ENCODE measurements around the gene FAM53B. TPM values are rescaled to one million over a fixed set of nuclear protein-coding genes. Genes with fewer than 3 reads are reported as not detected.

The FAM53B gene
- polyA plus RNA-seq, 1 of the 3 experiments (the other 2 are of a cell fraction), result 5.6 TPM

DNA sequence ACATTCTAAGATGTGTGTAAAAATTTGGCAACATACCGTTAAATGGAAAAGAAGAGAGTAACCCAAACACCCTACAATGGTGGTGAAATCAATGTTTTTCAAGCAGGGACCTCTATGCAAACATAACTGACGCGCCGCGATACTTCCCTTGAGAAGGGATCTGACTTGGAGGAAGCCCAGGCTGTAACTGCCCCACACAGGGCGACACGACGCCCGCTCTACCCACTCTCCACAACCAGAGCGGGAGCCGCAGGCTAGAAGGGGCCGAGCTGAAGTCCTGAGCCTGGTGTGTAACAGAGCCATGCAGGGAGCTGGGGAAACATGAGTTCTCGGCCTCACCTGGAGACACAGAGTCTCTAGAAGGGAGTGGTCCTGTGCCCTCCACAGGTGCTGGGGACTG is 120.2 kb downstream of the FAM53B start:
- no peak overlapping the region for H2AFZ ChIP-seq (ENCODE audit: low read depth)
- no peaks in the 10 kb centered on the region for H3F3A ChIP-seq (replicated peaks; ENCODE audit: insufficient read depth)
- H3K79me2 ChIP-seq (ENCODE audit: insufficient read depth), result no peaks in the 10 kb centered on the region
- no peak overlapping the region for H3K27ac ChIP-seq (ENCODE audit: low read depth in 2 of 2, low read length in 1 of 2)
- TF ChIP-seq NRF1 (IDR thresholded peaks at IDR 0.05; ENCODE audit: low read depth, low read length) (no peak), MXI1 (IDR thresholded peaks at IDR 0.05; ENCODE audit: low read depth, low read length) (no peak), TEAD4 (IDR thresholded peaks at IDR 0.05; ENCODE audit: borderline replicate concordance, insufficient read depth) (no peak)
- H3K9ac ChIP-seq, result no peak overlapping the region
- no peak for DNase-seq
- POLR2A ChIA-PET, result no interaction called here
- peaks cover 0 to 25% of the 10 kb centered on the region in 2 experiments; a peak in 1 of 4 replicates for H3K4me1 ChIP-seq (ENCODE audit: control insufficient read depth in 1 of 2, insufficient read depth in 2 of 2, low read depth in 1 of 2, low read length in 1 of 2)
- peaks cover 0 to 4% of the 10 kb centered on the region in 2 experiments for H3K36me3 ChIP-seq (replicated peaks in 1 of 2; ENCODE audit: control insufficient read depth in 1 of 2, insufficient read depth in 2 of 2, low read length in 1 of 2)
- H3K4me3 ChIP-seq (ENCODE audit: low read depth in 2 of 2, low read length in 1 of 2), result no peak overlapping the region
- no peaks in the 10 kb centered on the region for H3K9me3 ChIP-seq
- CTCF ChIA-PET, result interaction anchor here (0.8 to 1.1 kb wide), 2 partner anchors 9 to 117 kb away, joined by 3 read pairs; no protein-coding TSS in a partner anchor
- H3K9me2 ChIP-seq, result no peaks in the 10 kb centered on the region
- H4K20me1 ChIP-seq (ENCODE audit: insufficient read depth), result no peaks in the 10 kb centered on the region
- 99% methylated on average over 13 of the region's 13 CpGs for WGBS (ENCODE audit: low lambda C conversion rate)
- no peaks in the 10 kb centered on the region for H3K27me3 ChIP-seq (ENCODE audit: insufficient read depth)
- H3K4me2 ChIP-seq, result no peak overlapping the region

GRCh38 chr10:124622866-124623536 is 121.2 kb downstream of the FAM53B start:
- TF ChIP-seq SMC3 (IDR thresholded peaks at IDR 0.05; ENCODE audit: low read depth, low read length) (no peak), RFX5 (IDR thresholded peaks at IDR 0.05; ENCODE audit: low read length) (no peak), MXI1 (IDR thresholded peaks at IDR 0.05; ENCODE audit: low read depth, low read length) (no peak), NRF1 (IDR thresholded peaks at IDR 0.05; ENCODE audit: low read depth, low read length) (no peak), EP300 (IDR thresholded peaks at IDR 0.05; ENCODE audit: borderline replicate concordance in 1 of 2, low read depth in 1 of 2, low read length in 1 of 2) (no peak), TEAD4 (IDR thresholded peaks at IDR 0.05; ENCODE audit: borderline replicate concordance, insufficient read depth) (no peak), SIN3A (IDR thresholded peaks at IDR 0.05; ENCODE audit: borderline replicate concordance, low read depth, low read length) (no peak), RXRA (IDR thresholded peaks at IDR 0.05; ENCODE audit: borderline replicate concordance, low read depth) (no peak), POLR2AphosphoS5 (IDR thresholded peaks at IDR 0.05; ENCODE audit: low read depth, low read length) (no peak), RAD21 (IDR thresholded peaks at IDR 0.05; ENCODE audit: low read length) (no peak), PBX3 (IDR thresholded peaks at IDR 0.05) (no peak), JUND (IDR thresholded peaks at IDR 0.05) (no peak), FOXM1 (IDR thresholded peaks at IDR 0.05; ENCODE audit: low read depth) (no peak), FOXJ3 (CRISPR knock-in tag; IDR thresholded peaks at IDR 0.05) (no peak), NFIC (IDR thresholded peaks at IDR 0.05; ENCODE audit: borderline replicate concordance) (no peak), TAF1 (IDR thresholded peaks at IDR 0.05; ENCODE audit: borderline replicate concordance, low read depth, low read length) (no peak), EZH2phosphoT487 (IDR thresholded peaks at IDR 0.05; ENCODE audit: borderline replicate concordance, low read depth) (no peak), ELF1 (IDR thresholded peaks at IDR 0.05) (no peak)
- TF ChIP-seq, protein P1, sequence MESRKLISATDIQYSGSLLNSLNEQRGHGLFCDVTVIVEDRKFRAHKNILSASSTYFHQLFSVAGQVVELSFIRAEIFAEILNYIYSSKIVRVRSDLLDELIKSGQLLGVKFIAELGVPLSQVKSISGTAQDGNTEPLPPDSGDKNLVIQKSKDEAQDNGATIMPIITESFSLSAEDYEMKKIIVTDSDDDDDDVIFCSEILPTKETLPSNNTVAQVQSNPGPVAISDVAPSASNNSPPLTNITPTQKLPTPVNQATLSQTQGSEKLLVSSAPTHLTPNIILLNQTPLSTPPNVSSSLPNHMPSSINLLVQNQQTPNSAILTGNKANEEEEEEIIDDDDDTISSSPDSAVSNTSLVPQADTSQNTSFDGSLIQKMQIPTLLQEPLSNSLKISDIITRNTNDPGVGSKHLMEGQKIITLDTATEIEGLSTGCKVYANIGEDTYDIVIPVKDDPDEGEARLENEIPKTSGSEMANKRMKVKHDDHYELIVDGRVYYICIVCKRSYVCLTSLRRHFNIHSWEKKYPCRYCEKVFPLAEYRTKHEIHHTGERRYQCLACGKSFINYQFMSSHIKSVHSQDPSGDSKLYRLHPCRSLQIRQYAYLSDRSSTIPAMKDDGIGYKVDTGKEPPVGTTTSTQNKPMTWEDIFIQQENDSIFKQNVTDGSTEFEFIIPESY (IDR thresholded peaks at IDR 0.05; ENCODE audit: borderline replicate concordance, low read depth), result no peak
- TF ChIP-seq, protein P2, sequence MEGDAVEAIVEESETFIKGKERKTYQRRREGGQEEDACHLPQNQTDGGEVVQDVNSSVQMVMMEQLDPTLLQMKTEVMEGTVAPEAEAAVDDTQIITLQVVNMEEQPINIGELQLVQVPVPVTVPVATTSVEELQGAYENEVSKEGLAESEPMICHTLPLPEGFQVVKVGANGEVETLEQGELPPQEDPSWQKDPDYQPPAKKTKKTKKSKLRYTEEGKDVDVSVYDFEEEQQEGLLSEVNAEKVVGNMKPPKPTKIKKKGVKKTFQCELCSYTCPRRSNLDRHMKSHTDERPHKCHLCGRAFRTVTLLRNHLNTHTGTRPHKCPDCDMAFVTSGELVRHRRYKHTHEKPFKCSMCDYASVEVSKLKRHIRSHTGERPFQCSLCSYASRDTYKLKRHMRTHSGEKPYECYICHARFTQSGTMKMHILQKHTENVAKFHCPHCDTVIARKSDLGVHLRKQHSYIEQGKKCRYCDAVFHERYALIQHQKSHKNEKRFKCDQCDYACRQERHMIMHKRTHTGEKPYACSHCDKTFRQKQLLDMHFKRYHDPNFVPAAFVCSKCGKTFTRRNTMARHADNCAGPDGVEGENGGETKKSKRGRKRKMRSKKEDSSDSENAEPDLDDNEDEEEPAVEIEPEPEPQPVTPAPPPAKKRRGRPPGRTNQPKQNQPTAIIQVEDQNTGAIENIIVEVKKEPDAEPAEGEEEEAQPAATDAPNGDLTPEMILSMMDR (IDR thresholded peaks at IDR 0.05), result no peak
- Histone ChIP-seq H3K36me3 (replicated peaks in 1 of 2; ENCODE audit: control insufficient read depth in 1 of 2, insufficient read depth in 2 of 2, low read length in 1 of 2) (peaks cover 0 to 10% of the 10 kb centered on the region in 2 experiments), H4K20me1 (ENCODE audit: insufficient read depth) (no peaks in the 10 kb centered on the region), H3K9me2 (no peaks in the 10 kb centered on the region), H3F3A (replicated peaks; ENCODE audit: insufficient read depth) (no peaks in the 10 kb centered on the region), H3K79me2 (ENCODE audit: insufficient read depth) (no peaks in the 10 kb centered on the region), H3K9me3 (no peaks in the 10 kb centered on the region), H3K9ac (no peak overlapping the region), H3K4me1 (ENCODE audit: control insufficient read depth in 1 of 2, insufficient read depth in 2 of 2, low read depth in 1 of 2, low read length in 1 of 2) (peaks cover 0 to 18% of the 10 kb centered on the region in 2 experiments; a peak in 1 of 4 replicates), H3K27me3 (ENCODE audit: insufficient read depth) (no peaks in the 10 kb centered on the region), H3K4me3 (ENCODE audit: low read depth in 2 of 2, low read length in 1 of 2) (no peak overlapping the region), H3K27ac (ENCODE audit: low read depth in 2 of 2, low read length in 1 of 2) (no peak overlapping the region), H3K4me2 (no peak overlapping the region), H2AFZ (ENCODE audit: low read depth) (no peak overlapping the region)
- 94% methylated on average over 13 of the region's 31 CpGs for WGBS (ENCODE audit: low lambda C conversion rate)
- POLR2A ChIA-PET, result no interaction called here
- no peak for DNase-seq
- CTCF ChIA-PET, result no interaction called here
